ENCODE data around the gene TRAPPC4.

- TF ChIP-seq, protein P1, sequence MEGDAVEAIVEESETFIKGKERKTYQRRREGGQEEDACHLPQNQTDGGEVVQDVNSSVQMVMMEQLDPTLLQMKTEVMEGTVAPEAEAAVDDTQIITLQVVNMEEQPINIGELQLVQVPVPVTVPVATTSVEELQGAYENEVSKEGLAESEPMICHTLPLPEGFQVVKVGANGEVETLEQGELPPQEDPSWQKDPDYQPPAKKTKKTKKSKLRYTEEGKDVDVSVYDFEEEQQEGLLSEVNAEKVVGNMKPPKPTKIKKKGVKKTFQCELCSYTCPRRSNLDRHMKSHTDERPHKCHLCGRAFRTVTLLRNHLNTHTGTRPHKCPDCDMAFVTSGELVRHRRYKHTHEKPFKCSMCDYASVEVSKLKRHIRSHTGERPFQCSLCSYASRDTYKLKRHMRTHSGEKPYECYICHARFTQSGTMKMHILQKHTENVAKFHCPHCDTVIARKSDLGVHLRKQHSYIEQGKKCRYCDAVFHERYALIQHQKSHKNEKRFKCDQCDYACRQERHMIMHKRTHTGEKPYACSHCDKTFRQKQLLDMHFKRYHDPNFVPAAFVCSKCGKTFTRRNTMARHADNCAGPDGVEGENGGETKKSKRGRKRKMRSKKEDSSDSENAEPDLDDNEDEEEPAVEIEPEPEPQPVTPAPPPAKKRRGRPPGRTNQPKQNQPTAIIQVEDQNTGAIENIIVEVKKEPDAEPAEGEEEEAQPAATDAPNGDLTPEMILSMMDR (IDR thresholded peaks at IDR 0.05; ENCODE audit: low read depth, low read length, missing input control), result no peak
- TF ChIP-seq TAF1 (conservative IDR thresholded peaks at IDR 0.05), result no peak
- TF ChIP-seq FOXA1 (IDR thresholded peaks at IDR 0.05), result no peak
- no peak for TF ChIP-seq RAD21 (IDR thresholded peaks at IDR 0.05)
Measured at GRCh38 chr11:118980191-118980881, 38.2 kb upstream of the TRAPPC4 start.
